Measurements from ENCODE around the gene IER5.
A peak's percentile ranks its signal among the peaks of the same experiment; 100 is the strongest.

IER5 gene

DNA sequence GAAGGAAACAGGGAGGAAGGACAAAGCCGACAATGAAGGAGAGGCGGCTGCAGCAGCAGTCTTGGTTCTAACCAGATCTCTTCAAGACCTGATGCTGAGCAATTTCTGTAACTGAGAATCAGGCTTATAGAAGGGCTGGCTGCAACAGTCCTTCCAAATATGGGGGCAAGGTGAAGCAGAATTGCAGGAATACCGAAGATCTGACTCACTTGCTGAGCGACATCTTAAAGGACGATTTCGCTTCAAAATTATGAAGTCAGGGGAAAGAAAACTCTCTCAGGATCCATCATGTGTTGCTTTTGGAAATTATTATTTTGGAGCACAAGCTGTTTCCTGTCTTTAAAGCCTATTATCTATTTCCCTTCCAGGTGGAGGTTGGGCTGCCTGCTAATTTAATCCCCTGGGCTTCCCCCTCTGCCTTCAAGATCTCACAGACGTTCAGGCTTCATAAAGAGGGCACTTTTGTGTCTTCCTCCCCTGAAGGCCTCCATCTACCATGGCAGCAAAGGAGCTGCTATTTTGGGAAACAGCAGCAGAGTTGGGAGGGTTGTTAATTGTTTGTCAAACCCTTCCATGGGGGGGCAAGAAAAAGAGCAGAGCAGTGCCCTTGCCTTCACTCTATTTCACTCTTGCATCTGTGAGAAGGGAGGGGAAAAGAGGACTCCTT is 10.8 kb upstream of the IER5 start:
- DNase-seq (ENCODE audit: low spot score) = no peak

DNA sequence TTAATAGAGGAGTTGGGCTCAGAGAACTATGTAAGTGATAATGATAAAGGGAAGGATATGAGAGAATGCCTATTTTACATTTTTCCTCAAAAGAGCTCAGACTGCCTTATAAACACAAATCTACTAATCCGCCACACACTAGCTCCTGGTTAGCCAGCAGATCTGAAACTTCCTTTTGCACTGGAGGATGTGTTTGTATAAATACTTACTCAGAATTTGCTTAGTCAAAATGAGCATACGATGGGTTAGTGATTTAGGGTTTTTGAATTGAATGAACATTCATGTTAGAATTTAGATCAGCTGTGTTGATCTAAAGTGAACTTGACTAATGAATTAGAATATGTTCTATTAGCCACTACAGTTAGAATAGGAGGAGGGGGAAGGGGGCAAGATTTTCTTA is 9.1 kb upstream of the IER5 start:
- DNase-seq (ENCODE audit: low spot score) = no peak

DNA sequence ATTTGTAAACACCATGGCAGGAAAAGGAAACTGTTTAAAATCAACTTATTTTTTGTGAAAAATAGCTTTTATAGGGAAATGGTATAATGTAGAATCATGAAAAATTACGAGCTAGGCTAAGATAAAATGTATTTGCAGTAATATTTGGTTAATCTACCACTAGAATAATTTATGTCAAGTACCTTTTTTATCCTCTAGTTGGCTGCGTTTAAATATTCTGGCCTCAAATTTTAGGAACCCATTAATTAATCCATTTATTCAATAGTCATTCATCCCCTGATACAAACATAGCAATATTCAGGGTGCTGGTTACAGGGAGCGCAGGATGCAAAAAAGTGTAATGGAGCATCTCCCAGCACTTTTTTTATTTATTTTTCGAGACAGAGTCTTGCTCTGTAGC is 8.6 kb upstream of the IER5 start:
- DNase-seq (ENCODE audit: low spot score) = no peak

- no peak for DNase-seq (ENCODE audit: low spot score)
Measured at GRCh38 chr1:181080556-181080955, 7.9 kb upstream of the IER5 start.

DNA sequence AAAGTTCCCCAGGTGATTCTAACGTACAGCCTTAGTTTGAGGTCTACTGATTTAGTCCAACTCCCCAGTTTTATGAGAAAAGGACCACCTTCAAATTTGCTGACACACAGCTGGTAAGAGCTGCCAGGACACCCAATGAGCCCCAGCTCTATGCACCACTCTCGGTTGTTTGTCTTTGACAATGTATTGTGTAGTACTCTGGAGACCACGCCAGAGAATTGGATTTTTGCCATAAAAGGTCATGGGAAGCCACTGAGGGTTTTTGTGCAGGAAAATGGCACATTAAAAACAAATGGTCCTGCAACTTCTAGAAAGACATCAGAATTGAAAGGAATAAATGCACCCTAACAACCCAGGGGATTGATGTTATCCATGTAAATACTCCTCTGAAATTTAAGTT is 7.1 kb upstream of the IER5 start:
- DNase-seq (ENCODE audit: low spot score) = no peak

DNA sequence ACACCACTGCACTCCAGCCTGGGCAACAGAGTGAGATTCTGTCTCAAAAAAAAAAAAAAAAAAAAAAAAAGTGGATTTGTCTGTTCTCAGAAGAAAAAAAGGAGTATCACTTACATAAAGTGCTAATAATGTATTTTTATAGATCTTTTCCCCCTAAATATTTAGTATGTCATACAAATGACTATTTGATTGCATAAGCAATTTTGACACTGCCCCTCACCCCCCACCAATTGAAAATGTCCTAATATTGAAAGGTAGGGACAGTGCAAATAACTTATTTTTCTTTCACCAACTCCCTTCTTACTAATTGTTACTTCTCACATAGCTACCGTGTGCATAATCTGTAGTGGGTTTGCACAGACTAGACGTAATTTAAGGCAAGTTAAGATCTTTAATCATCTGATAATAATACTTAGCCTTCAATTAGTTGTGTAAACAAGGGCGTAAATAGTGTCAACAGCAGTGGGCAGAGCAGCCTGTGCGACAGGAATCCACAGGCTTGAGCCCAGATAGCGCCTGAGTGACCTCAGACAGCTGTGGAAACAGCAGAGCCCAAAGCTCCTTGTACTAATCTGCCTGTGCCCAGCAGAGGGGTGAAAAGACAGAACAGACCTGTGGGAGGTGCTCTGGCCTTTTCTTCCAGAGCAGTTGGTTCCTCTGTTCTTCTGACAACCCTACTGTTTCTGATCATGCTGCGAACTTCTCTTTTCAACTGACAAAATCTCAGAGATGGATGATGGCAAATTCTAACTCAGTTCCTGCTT is 4.5 kb upstream of the IER5 start:
- peak; percentile 69 for DNase-seq (ENCODE audit: low spot score)

DNA sequence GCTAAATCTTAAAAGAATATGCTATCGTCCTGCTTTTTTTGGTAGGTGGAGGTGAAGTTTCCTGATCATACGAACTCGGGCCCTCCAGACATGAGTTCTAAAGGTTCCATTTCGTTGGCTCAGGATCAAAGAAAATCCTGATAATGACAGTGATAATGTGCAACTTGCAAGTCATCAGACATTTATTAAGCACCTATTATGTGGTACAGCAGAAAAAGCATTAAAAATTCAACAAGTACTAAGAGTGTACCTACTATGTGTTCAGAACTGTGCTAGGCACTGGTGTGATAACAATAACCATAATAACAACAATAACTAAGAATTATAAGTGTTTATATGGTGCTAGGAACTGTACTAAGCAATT is 3.9 kb upstream of the IER5 start:
- no peak for DNase-seq (ENCODE audit: low spot score)

- no peak for DNase-seq (ENCODE audit: low spot score)
Measured at GRCh38 chr1:181086091-181086490, 2.4 kb upstream of the IER5 start.

GRCh38 chr1:181086926-181087325 is 1.6 kb upstream of the IER5 start:
- DNase-seq (ENCODE audit: low spot score) = no peak

DNA sequence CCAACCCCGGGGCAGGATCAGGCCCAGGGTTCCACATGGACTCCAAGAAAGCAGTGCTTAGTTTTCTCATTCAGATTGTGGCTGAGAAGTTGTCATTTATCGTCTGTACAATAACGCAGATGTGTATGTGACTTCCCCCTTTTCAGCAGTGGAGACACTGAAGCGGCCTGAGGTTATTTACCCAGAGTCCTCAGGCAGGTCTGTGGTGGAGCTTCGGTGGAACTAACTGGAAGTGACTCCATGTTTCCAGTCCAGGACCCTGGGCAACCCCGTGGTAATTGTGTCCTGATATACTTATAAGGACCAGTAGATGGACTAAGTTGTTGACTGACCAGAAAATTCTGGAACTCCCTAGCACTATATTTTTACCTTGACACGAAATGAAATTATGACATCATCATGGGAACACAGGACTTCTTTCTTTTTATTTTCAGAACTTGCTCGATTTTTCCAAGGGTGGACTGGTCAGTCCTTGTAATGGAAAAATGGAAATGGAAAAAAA is 1.0 kb upstream of the IER5 start:
- peak; percentile 55 for DNase-seq (ENCODE audit: low spot score)

GRCh38 chr1:181089017-181089675 is 646 bp downstream of the IER5 start:
- no peak for DNase-seq (ENCODE audit: low spot score)

- peak; percentile 54 for DNase-seq (ENCODE audit: low spot score)
Measured at GRCh38 chr1:181089676-181090544, 1.4 kb downstream of the IER5 start.

DNA sequence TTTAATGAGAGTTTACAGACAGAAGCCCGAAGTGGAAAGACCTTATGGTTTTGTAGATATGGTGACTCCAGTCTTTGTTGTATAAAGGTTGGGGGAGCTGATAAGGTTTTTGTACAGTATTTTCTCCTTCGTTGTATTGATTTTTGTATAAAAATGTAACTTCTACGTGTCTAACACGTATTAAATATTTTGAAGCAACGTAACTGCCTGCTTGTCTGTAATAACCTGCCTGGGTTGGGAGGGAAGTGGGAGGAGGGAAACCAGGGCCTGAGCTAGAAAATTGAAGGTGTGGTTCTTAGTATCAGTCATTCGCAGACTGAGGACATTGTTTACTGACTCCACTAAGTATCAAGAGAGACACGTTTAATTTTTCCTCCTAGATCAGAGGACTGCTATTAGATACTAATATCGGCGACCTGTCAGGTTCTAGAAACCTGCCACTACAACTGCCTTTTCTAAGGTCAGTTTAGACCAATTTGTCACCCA is 2.2 kb downstream of the IER5 start:
- no peak for DNase-seq (ENCODE audit: low spot score)

GRCh38 chr1:181091309-181092040 is 3.0 kb downstream of the IER5 start:
- DNase-seq (ENCODE audit: low spot score) = no peak

DNA sequence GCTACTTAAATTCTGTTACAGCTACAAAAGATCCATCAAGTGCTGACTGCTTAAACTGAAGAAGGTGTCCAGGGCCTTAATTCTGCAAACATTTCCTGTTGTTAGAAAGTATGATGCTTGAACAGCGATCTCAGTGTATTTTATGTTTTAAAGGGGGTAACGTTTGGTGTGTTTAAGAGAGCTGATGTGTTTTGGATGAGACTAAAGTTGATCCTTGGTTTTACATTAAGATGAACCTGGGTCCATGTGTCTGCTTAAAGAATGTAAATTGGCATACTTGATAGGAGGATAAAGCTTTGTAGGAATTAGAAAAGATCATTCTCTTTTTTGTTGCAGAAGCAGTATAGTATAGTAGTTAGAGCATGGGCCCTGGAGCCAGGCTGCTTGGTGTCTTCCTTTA is 3.6 kb downstream of the IER5 start:
- DNase-seq (ENCODE audit: low spot score) = no peak

DNA sequence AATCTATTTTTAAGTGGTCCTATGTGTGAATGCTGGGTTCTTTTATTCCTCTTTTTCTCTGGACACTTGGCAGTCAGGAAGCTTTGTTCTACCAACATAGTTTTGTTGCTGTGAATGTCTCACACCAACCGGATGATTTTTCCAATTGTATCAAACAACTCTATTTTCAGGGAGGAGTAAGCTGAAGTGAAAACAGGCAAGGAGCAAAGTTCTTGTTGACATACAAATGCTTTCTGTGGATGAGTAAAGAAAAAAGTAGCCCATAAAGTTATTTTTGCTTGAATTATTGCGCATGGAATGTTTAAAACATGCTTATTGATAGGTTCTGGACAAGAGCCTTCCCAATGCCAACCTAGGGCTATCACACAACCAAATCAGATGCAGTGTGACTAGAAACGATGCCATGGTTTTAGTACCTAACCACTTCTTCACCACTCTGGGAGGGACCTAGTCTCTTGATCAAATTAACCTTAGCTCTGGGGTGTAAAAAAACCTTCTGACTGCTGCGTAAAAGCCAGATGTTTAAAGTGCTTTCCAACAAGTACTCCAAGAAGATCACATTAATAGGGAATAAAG is 4.5 kb downstream of the IER5 start:
- no peak for DNase-seq (ENCODE audit: low spot score)

DNA sequence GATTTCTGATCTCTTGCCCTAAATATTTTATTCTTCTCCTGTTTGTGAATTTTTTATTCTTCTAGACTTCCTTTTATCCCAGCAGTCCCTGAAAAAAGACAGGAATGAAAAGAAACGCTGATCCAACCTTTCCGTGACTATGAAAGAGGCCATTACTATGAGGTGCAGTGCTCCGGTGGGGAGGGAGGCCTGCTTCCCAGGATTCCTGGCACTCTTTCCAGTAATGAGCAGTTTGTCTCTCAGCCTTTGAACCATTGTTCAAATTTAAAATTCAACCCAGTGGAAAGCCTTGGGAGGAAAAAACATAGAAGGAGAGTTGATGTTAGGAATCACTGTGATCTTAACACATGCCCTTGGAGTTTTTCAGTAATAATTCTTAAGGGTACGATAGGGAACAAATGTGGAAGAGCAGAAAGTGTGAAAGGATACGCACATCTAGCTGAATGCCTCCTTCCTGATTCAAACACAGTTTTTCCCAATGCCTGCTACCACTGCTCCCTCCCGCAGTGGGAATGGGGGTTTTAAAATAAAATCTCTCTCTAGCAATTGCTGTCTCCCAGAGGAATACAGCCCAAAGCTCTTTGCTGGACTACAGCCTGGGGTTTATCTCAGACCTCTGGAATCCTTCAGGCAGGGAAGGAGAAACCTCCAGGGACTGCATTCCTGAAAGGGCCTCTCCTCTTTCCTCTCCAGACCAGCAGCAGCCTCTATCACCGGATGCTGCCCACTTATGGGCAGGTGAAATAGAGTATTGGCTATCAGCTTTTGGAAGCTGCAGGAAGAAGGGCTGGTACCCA is 6.1 kb downstream of the IER5 start:
- no peak for DNase-seq (ENCODE audit: low spot score)

DNA sequence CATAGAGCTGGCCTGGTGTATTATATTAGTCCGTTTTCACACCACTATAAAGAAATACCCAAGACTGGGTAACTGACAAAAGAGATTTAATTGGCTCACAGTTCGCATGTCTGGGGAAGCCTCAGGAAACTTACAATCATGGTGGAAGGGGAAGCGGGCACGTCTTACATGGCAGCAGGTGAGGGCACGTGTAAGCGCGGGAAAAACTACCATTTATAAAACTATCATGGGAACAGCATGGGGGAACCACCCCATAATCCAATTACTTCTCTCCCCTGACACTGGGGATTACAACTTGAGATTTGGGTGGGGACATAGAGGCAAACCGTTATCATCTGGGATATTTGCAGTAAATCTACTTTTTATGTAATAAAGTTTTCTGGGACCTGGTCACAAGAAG is 6.8 kb downstream of the IER5 start:
- DNase-seq (ENCODE audit: low spot score) = no peak

DNA sequence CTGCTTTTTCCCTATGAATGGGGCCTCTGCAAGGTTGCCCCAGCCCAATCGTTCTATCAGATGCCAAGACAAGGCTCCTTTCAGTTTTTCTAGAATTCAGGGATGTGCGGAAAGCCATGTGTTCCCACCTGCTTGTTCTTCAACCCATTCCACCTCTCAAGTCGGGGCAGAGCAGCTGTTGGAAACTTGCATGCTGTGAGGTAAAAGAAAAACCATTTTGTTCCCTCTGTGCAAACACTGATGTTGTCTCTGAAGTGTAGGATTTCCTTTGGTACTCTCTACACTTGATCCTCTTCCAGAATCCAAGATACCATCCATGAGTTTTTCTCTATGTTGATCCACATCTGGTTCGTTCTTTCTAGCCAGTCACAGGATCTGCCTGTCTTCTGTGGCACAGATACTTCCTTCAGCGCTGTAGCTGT is 7.3 kb downstream of the IER5 start:
- DNase-seq (ENCODE audit: low spot score) = no peak

GRCh38 chr1:181097242-181097641 is 8.7 kb downstream of the IER5 start:
- DNase-seq (ENCODE audit: low spot score) = no peak
